Measurements from ENCODE around the gene CPNE8. TPM values are rescaled to one million over a fixed set of nuclear protein-coding genes. Genes with fewer than 3 reads are reported as not detected.

CPNE8 gene
- total RNA-seq, 3 donors from 2014 or later: 23.4 to 31.5 (median 24.7) TPM

DNA sequence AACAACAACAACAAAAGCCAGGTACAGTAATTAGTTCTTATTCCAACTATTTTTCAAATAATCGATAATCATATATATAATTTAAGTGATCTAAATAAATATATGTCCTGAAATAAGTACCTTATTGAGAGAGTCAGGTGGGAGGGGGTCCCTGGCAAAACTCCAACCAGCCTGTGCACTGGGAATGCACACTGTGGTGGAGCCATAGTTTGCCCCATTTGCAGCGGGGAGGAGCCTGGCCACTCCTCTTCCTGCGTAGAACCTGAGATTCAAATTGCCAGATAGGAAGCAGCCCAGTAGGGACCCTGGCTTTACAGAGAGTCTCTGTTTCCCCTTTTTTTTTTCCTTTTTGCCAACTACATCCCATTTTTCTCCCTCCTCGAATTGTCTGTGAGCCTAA, 26.4 kb downstream of the CPNE8 start:
- DNase-seq (no peak), ATAC-seq (no peak)
- H3K9me3 ChIP-seq: no peaks in the 10 kb centered on the region
- TF ChIP-seq, protein P1, sequence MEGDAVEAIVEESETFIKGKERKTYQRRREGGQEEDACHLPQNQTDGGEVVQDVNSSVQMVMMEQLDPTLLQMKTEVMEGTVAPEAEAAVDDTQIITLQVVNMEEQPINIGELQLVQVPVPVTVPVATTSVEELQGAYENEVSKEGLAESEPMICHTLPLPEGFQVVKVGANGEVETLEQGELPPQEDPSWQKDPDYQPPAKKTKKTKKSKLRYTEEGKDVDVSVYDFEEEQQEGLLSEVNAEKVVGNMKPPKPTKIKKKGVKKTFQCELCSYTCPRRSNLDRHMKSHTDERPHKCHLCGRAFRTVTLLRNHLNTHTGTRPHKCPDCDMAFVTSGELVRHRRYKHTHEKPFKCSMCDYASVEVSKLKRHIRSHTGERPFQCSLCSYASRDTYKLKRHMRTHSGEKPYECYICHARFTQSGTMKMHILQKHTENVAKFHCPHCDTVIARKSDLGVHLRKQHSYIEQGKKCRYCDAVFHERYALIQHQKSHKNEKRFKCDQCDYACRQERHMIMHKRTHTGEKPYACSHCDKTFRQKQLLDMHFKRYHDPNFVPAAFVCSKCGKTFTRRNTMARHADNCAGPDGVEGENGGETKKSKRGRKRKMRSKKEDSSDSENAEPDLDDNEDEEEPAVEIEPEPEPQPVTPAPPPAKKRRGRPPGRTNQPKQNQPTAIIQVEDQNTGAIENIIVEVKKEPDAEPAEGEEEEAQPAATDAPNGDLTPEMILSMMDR (IDR thresholded peaks at IDR 0.05): no peak
- H3K4me3 ChIP-seq: no peak overlapping the region
- H3K36me3 ChIP-seq (ENCODE audit: low read depth): no peaks in the 10 kb centered on the region
- H3K4me1 ChIP-seq (ENCODE audit: low read depth): no peaks in the 10 kb centered on the region
- intact Hi-C loops (cut with DNase I, micrococcal nuclease): no loop called here

DNA sequence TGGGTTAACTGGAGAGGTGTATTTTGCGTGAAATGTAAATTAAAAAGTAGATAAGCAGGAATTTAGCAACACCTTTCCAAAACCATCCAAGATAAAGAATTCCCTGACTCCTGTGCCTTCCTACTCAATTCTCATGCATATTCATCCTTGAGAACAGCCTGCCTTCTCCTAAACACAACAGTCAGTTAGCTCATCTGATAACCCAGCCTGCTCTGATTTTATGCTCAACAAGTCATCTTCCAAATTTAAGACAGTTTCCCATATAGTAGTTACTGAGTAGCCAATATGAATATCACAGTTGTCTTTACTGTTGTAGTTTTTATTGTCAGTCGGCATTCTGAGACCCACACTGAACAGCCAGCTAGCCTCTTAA, 27.1 kb downstream of the CPNE8 start:
- no peaks in the 10 kb centered on the region for H3K36me3 ChIP-seq (ENCODE audit: low read depth)
- TF ChIP-seq, protein P1 (IDR thresholded peaks at IDR 0.05): no peak
- DNase-seq (no peak), ATAC-seq (peak; percentile 16)
- no peaks in the 10 kb centered on the region for H3K4me1 ChIP-seq (ENCODE audit: low read depth)
- no peaks in the 10 kb centered on the region for H3K9me3 ChIP-seq
- intact Hi-C loops (cut with DNase I, micrococcal nuclease): no loop called here
- H3K4me3 ChIP-seq: no peak overlapping the region

DNA sequence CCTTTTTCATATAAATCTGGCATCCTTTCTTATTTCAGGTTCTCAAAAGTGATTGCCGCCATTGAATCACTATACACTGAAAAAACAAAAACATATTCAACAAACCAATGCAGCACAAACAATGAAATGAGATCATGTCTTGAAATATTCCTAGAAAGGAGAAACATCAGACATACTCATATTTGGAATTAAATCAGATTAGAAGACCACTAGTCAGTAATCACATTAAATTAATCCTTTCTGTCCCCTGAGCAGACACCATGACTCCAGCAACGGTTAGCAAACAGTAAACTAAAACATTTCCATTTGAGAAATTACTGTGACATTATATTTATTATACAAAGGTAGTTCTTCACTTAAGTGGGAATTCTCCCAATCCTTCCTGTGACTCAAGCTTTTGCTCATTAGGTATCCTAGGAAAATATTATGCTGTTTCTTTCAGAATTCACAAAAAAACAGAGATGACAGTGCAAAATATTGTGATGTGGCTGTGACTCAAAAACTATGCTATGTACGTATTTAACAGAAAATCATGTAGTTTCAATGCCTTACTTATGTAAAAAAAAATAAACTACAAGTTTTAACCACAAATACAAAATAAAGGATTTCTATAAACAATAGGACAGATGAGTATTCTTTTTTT, 29.7 kb downstream of the CPNE8 start:
- ATAC-seq (no peak), DNase-seq (no peak)
- TF ChIP-seq, protein P1 (IDR thresholded peaks at IDR 0.05): no peak
- intact Hi-C loops (cut with DNase I, micrococcal nuclease): no loop called here
- Histone ChIP-seq H3K4me3 (no peak overlapping the region), H3K36me3 (ENCODE audit: low read depth) (no peaks in the 10 kb centered on the region), H3K4me1 (ENCODE audit: low read depth) (no peaks in the 10 kb centered on the region), H3K9me3 (no peaks in the 10 kb centered on the region)

DNA sequence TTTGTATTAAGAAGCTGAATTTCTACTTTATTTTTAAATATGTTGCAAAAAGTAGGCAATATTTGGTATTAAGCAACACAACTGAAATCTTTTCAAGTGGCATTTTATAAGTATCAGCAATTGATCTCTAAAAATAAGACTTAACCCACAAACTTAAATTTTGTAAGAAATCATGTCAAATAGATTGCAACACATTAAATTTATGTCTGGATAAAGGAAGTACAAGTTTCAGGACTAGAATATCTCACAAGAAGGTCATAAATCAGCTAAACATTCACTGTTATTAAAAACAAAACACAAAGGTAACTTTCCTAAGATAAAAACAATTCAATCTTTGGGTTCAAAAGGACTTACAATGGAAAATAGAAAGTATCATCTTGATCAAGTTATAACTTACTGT, 32.8 kb downstream of the CPNE8 start:
- Histone ChIP-seq H3K36me3 (ENCODE audit: low read depth) (no peaks in the 10 kb centered on the region), H3K4me1 (ENCODE audit: low read depth) (no peaks in the 10 kb centered on the region), H3K4me3 (no peak overlapping the region), H3K9me3 (no peaks in the 10 kb centered on the region)
- TF ChIP-seq, protein P1 (IDR thresholded peaks at IDR 0.05): no peak
- intact Hi-C loops (cut with DNase I, micrococcal nuclease): no loop called here
- DNase-seq: no peak
- no peak for ATAC-seq

DNA sequence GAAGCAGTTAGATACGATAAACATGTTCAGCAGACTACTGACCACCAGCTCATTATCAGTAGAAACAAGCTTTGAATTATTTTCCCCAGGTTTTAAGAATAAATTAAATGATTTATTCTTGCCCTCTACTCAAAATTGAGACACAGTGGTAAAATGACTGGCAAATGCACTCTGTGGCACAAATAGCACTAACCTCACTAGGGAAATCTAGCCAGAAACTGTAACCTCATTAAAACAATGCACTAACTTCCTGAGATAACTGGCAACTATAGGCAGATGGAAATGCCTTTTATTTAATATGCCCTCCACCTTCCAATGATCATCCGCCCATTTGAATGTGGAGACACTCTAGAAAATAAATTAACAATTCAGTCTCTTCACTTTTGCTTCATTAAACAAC, 33.2 kb downstream of the CPNE8 start:
- no peak for ATAC-seq
- TF ChIP-seq, protein P1 (IDR thresholded peaks at IDR 0.05): no peak
- intact Hi-C loops (cut with DNase I, micrococcal nuclease): no loop called here
- no peaks in the 10 kb centered on the region for H3K4me1 ChIP-seq (ENCODE audit: low read depth)
- no peaks in the 10 kb centered on the region for H3K36me3 ChIP-seq (ENCODE audit: low read depth)
- H3K4me3 ChIP-seq: no peak overlapping the region
- H3K9me3 ChIP-seq: no peaks in the 10 kb centered on the region
- no peak for DNase-seq

DNA sequence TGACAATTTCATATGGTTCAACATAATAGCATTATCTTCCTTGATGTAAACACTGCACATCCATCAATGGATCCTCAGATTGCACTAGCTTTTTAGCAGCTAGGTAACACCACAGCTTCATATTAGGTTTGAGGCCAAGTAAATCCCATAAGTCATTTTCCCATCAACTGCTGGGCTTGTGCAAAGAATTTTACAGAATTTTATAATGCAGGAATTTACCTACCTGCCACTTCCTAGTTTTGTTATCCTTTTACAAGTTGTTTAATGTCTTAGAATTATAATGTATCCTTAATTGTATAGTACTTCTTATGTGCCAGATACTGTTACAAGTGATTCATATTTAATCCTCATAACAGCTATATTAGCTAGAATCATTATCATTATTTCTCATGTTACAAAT, 36.4 kb downstream of the CPNE8 start:
- ATAC-seq (no peak), DNase-seq (no peak)
- no peaks in the 10 kb centered on the region for H3K36me3 ChIP-seq (ENCODE audit: low read depth)
- intact Hi-C loops (cut with DNase I, micrococcal nuclease): no loop called here
- no peaks in the 10 kb centered on the region for H3K9me3 ChIP-seq
- H3K4me1 ChIP-seq (ENCODE audit: low read depth): no peaks in the 10 kb centered on the region
- no peak overlapping the region for H3K4me3 ChIP-seq
- TF ChIP-seq, protein P1 (IDR thresholded peaks at IDR 0.05): no peak

Data from mucosa of descending colon (tissue), 3 donors.